Left forelimb (tissue), 1 donor: Measurements from ENCODE around the gene ALDH2.
A peak's percentile ranks its signal among the peaks of the same experiment; 100 is the strongest.
"Not testable (repeated sequence)": the region's sequence is repeated elsewhere in the genome, so short reads cannot be mapped to it uniquely, and the experiment has no call there.

Experiments
- DNase-seq: peaks from one replicate; pipeline ENCODE4 v3.0.0-alpha.2; 2018; ENCODE audit warnings: low spot score

The ALDH2 gene

GRCh38 chr12:111766608-111767361 is at the start of gene ALDH2:
Gene ALDH2, plus strand, starts transcription at chr12:111766933. Its CDS starts 50 bp downstream, at chr12:111766983.
- DNase-seq: peak; percentile 85

DNA sequence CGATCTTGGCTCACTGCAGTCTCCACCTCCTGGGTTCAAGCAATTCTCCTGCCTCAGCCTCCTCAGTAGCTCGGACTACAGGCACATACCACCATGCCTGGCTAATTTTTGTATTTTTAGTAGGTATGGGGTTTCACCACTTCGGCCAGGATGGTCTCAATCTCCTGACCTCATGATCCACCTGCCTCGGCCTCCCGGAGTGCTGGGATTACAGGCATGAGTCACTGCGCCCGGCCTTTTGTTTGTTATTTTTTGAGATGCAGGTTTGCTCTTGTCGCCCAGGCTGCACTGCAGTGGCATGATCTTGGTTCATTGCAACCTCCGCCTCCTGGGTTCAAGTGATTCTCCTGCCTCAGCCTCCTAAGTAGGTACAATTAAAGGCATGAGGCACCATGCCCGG is 47.4 kb upstream of the ALDH2 start:
- DNase-seq: not testable (repeated sequence)

DNA sequence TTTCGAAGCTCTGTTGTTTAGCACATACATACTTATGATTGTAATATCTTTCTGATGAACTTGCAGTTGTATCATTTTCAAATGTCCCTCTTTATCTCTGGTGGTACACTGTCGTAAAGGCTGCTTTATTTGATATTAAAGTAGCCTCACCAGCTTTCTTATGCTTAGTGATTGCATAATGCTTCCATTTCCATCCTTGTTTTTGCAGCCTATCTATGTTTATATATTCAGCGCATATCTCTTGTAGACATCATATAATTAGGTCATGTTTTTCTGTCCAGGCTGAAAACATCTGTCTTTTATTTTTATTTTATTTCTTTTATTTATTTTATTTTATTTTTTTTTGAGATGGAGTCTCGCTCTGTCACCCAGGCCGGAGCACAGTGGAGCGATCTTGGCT is 46.3 kb upstream of the ALDH2 start:
- DNase-seq: no peak

DNA sequence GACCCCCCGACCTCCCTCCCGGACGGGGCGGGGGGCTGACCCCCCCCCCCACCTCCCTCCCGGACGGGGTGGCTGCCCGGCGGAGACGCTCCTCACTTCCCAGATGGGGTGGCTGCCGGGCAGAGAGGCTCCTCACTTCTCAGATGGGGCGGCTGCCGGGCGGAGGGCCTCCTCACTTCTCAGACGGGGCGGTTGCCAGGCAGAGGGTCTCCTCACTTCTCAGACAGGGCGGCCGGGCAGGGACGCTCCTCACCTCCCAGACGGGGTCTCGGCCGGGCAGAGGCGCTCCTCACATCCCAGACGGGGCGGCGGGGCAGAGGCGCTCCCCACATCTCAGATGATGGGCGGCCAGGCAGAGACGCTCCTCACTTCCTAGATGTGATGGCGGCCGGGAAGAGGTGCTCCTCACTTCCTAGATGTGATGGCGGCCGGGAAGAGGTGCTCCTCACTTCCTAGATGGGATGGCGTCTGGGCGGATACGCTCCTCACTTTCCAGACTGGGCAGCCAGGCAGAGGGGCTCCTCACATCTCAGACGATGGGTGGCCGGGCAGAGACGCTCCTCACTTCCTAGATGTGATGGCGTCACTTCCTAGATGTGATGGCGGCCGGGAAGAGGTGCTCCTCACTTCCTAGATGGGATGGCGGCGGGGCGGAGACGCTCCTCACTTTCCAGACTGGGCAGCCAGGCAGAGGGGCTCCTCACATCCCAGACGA is 42.9 kb upstream of the ALDH2 start:
- not testable (repeated sequence) for DNase-seq

DNA sequence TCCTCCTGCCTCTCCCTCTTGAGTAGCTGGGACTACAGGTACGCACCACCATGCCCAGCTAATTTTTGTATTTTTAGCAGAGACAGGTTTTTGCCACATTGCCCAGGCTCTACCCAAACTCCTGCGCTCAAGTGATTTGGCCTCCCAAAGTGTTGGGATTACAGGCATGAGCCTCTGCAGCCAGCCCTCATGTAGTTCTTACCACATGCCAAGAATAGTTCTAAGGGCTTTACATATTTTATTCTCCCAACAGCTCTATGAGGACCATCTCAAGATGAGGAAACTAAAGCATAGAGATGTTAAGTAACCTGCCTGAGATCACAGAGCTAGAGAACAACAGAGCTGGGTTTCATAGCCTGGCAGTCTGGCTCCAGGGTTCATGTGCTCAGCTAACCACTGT is 37.9 kb upstream of the ALDH2 start:
- DNase-seq: no peak

DNA sequence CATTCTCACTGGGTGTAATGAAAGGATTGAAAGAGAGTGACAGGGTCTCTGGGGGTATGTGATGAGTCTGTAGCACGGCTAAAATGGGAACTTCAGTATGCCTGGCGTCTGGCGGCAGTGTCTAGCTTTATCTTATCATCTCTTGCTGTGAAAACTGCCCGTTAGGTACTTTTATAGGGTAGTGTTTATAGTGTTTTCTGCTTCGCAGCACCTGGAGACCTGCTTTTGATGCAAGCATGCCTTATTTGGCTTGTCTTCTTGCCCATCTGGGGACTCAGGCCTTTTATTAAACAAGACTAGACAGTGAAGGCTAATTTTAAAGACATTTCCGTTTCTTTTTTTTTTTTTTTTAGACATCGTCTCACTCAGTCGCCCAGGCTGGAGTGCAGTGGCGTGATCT is 36.3 kb upstream of the ALDH2 start:
- no peak for DNase-seq

GRCh38 chr12:111732786-111733185 is 33.9 kb upstream of the ALDH2 start:
- DNase-seq: no peak

DNA sequence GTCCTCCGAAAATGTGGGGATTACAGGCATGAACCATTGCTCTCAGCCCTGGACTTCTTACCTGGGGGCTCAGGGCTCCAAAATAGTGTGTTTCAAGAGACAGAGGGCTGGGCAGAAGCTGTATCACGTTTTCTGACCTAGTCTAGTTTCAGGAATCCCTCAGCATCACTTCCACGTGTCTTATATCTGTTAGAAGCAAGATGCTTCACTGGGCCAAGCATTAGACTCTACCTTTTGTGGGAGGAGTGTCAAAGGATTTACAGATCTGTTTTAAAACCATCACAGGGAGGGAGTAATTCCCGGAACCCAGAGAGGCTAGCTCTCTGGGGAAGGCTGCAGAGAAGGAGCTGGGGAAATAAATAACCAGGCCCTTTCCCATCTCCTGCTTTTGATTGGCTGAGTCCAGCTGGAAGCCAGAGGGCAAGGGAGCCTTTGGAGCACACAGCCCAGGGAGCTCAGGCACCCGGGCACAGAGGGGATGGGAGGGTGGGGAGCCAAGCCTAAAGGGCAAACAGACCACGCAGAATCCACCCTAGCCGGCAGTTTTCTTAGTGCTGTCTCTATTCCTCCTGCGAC is 33.3 kb upstream of the ALDH2 start:
- no peak for DNase-seq

DNA sequence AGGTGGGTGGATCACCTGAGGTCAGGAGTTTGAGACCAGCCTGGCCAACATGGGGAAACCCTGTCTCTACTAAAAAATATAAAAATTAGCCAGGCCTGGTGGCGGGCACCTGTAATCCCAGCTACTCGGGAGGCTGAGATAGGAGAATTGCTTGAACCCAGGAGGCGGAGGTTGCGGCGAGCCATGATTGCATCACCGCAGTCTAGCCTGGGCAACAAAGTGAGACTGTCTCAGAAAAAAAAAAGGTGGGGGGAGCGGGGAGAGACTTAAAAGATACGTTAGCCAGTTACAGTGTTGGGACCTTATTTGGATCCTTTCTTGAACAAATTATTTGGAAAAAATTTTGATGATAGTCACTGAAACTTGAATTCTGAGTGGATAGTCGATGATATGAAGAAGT is 27.2 kb upstream of the ALDH2 start:
- DNase-seq: not testable (repeated sequence)

DNA sequence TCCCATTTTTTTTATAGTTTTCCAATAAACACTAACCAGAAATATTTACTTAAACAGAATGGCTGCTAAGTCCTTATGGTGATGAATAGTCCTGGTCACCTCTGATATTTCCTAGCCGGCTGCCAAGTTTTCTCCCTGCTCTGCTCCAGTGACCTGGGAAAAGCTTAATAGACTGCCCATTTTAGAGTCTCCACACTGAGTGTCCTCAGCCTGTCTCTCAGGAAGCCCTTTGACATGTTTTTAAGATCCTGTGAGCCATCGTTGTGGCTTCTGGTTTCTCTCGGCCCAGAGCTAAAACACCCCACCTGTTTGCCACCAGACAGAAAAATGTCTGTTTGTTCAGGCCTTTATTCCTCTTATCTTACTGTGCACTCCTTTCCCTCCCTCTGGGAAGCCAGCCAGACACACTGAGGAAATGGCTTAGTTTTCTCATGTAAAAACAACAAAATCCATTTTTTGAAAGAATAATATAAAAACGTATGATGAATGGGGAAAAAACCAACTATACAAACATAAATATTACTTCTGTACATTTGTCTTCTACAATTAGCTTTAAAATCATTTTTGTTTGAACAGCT is 25.4 kb upstream of the ALDH2 start:
- no peak for DNase-seq

- no peak for DNase-seq
Measured at GRCh38 chr12:111745211-111745610, 21.5 kb upstream of the ALDH2 start.

DNA sequence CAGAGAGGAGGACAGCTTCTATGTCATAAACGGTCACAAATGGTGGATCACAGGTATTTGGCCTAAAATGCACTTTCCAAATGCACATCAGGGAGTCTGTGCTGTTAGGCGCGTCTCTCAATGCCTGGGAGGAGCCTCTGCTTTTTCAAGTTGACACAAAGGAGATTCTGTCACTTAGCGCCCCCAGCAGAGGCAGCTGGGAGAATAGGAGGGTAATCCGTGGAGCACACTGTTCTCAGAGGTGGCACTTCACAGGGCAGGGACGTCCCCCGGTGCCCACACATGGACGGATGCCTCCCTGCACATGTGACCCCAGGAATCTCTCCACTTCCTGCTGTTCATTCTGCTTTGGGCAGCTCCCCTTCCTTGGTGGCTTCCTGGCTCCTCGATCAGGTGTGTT is 19.4 kb upstream of the ALDH2 start:
- no peak for DNase-seq

GRCh38 chr12:111748151-111748672 is 18.5 kb upstream of the ALDH2 start:
- no peak for DNase-seq

- no peak for DNase-seq
Measured at GRCh38 chr12:111748867-111749266, 17.9 kb upstream of the ALDH2 start.

- no peak for DNase-seq
Measured at GRCh38 chr12:111749391-111749790, 17.3 kb upstream of the ALDH2 start.

DNA sequence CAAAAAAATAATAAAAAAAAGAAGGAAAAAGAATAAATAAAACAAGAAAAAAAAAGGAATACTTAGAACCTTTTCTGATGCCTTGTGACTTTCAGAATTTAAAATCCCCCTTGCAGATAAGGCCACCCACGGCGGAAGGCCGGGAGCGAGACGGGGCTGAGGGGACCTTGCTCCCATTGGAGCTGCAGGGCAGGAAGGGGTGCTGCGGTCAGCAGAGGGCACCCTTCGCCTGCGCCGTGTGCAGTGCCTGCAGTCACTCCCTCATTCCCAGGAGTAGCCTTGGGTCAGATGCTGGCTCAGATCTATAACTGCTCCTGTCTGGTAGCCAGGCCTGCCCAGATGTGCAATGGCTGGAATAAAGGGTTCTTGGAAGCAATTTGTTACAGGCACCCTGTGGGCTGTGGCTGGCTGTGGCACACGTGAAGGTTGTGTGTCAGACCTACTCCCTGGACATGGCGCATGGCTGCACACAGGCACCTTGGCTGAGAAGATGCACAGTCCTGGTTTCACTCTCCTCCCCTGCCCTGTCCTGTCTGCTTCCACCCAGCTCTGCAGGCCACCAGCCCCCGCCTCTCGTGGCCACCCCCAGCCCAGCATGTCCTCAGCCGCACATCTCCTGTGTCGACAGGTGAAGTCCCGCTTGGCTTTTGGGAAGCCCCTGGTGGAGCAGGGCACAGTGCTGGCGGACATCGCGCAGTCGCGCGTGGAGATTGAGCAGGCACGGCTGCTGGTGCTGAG is 13.4 kb upstream of the ALDH2 start:
- no peak for DNase-seq

- no peak for DNase-seq
Measured at GRCh38 chr12:111754671-111755070, 12.1 kb upstream of the ALDH2 start.

DNA sequence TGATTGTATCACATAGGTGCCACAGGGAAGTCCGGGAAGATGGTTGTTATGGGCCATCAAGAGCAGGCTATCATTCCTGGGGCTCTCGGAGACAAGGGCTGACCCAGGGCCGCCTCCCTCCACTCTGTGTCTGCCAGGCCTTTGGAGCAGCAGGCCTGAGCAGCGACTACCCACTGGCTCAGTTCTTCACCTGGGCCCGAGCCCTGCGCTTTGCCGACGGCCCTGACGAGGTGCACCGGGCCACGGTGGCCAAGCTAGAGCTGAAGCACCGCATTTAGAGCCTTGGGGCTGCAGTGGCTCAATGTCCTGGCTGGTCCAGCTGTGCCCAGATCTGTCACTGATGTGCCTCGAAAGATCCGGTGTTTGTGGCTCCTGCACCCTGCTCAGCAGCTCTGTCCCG is 10.5 kb upstream of the ALDH2 start:
- no peak for DNase-seq

- no peak for DNase-seq
Measured at GRCh38 chr12:111756681-111757080, 10.1 kb upstream of the ALDH2 start.

DNA sequence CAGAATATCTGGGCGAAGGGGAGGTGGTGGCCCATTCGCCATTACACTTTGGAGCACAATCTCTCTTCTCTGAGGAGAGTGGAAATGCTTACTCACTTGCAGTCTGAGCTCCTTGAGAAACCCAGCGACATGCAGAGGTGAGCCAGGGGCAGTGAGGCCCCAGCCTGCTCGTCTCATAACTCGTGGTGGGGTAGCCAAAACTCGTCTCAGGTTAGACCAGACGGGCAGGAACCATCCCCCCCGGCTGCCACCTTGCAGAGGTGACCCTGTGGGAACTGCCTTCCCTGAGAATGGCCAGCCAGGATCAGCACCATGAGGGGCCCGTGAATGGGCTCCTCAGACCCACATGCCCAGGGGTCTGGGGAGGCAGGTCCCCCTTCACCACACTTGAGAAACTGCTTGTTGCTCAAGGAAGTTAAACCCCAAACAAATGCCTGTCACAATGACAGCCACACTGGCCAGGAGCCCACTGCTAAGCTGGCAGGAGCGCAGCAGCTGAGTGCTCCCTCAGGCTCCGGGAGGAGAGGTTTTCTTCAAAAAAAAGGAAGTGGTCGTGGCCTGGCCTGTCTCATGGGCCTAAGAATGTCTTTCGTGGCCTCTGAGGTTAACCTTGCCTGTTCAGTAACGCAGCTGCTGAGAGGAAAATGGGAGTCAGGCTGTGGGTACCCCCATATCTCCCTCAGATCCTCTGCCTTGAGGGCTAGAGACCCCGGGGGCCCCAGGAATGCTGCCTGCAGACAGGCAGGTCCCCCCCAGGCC is 9.2 kb upstream of the ALDH2 start:
- no peak for DNase-seq

GRCh38 chr12:111758120-111758561 is 8.6 kb upstream of the ALDH2 start:
- DNase-seq: no peak
